ENCODE measurements around the gene RAB1B. TPM values are rescaled to one million over a fixed set of nuclear protein-coding genes. Genes with fewer than 3 reads are reported as not detected.

Gene RAB1B
- total RNA-seq, 1 donor: 88.9 TPM

DNA sequence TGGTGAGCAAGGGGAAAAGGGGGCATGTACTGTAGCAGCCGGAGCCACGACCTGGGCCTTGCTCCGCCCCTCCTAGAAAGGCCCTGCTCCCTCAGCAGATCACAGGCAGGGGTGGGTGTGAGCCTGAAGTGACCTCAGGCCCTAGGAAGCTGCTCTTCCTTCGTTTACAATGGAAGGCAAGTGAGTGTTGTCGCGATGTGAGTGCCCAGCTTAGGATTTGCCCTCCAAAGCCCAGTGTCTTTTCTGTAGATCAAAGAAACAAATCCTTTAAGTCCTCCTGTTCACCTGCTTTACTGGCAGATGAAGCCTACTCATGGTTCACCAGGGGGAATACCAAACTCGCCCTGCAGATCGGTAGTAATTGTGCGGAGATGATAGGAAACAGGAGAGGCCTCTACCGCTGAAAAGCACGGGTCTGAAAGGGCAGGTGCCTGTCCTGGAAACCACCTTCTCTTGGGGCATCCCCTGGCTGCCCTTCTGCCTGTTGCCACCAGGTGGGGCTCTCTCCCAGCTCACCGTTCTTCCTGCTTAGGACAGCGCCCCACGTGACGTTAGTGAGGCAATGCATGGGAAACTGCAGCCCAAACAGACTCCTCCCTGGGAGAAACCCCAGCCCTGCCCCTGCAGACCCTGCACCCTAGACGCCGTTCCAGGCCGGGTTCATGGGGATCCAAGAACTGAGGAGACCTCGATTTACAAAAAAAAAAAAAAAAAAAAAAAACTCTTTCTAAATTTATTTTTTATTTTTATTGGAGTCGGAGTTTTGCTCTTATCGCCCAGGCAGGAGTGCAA is 45.9 kb upstream of the RAB1B start:
- no peak overlapping the region for H3K4me3 ChIP-seq (ENCODE audit: low read depth, low read length)
- peak; percentile 99 for TF ChIP-seq CTCF (IDR thresholded peaks at IDR 0.05; ENCODE audit: insufficient read depth, low read depth, low read length)
- peak; percentile 91 for DNase-seq (ENCODE audit: low read depth)

DNA sequence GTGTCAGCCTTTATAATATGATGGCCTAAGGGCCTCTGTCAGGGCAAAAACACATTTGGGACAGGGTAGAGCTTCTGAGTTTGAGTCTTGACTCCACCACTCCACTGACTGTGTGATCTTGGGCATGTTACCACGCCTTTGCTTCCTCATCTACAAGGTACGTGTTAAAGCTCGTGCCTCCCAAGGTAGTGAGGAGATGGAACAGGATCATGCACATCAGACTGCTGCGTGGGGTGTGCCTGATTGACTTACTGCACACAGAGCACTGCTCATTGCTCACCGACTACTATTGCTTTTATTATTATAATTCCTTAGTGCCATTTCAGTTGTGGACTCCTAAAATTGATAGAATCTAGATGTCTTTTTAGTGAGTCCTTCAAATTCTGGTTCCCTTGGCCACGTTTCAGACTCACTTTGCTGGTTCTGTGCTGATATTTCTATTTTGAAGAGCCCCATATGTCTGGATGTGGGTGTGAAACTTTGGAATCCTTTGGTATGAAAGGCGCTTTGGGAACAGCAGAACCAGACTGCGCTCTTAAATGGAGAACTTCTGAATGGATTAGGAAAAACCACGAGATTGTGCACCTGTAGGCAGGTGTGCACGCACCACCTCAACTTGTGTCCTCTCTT is 44.1 kb upstream of the RAB1B start:
- no peak for TF ChIP-seq CTCF (IDR thresholded peaks at IDR 0.05; ENCODE audit: insufficient read depth, low read depth, low read length)
- no peak for DNase-seq (ENCODE audit: low read depth)

GRCh38 chr11:66225066-66225465 is 43.4 kb upstream of the RAB1B start:
- no peak for DNase-seq (ENCODE audit: low read depth)
- no peak overlapping the region for H3K4me3 ChIP-seq (ENCODE audit: low read depth, low read length)
- no peak for TF ChIP-seq CTCF (IDR thresholded peaks at IDR 0.05; ENCODE audit: insufficient read depth, low read depth, low read length)

More for the DNA sequence above, 44.1 kb upstream of the RAB1B start:
- no peak overlapping the region for H3K4me3 ChIP-seq (ENCODE audit: low read depth, low read length)

GRCh38 chr11:66226101-66226500 is 42.3 kb upstream of the RAB1B start:
- no peak for TF ChIP-seq CTCF (IDR thresholded peaks at IDR 0.05; ENCODE audit: insufficient read depth, low read depth, low read length)
- no peak for DNase-seq (ENCODE audit: low read depth)
- no peak overlapping the region for H3K4me3 ChIP-seq (ENCODE audit: low read depth, low read length)

DNA sequence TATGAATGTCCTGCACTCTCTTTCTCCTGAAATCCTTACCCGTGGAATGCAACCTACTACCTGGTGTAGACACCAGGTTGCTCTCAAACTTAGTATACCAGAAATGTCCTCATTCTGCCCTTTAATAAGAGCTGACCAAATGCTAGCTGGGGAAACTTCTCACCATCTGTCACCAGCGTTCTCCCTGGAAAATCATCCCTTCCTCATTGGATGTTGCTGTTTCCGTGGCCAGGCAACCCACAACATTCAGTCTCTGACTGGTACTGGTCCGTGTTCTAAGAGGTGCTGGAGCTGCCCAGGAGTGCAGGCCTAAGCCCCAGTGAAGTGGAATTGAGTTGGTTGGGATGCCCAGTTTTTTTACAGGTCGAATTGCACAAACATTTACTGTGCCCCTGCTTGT is 40.7 kb upstream of the RAB1B start:
- no peak for DNase-seq (ENCODE audit: low read depth)
- no peak for TF ChIP-seq CTCF (IDR thresholded peaks at IDR 0.05; ENCODE audit: insufficient read depth, low read depth, low read length)
- H3K4me3 ChIP-seq (ENCODE audit: low read depth, low read length): no peak overlapping the region

GRCh38 chr11:66228521-66228920 is 39.9 kb upstream of the RAB1B start:
- no peak for DNase-seq (ENCODE audit: low read depth)
- no peak overlapping the region for H3K4me3 ChIP-seq (ENCODE audit: low read depth, low read length)
- no peak for TF ChIP-seq CTCF (IDR thresholded peaks at IDR 0.05; ENCODE audit: insufficient read depth, low read depth, low read length)

All from fibroblast of villous mesenchyme (primary cell).